Stimulated activated memory B cell treated with anti-CD40 and anti-IgM and Interleukin-4, amounts not matched to agents 10 μg/mL and 1 μg/mL and 100 μg/mL, for 72 hours (primary cell): ENCODE data around the gene MKNK2.
A peak's percentile ranks its signal among the peaks of the same experiment; 100 is the strongest.
"Not testable (repeated sequence)": the region's sequence is repeated elsewhere in the genome, so short reads cannot be mapped to it uniquely, and the experiment has no call there.

Experiments
- ATAC-seq: fragments of 150-1000 bp; cut with Tn5 transposase; 2 replicates; pipeline ENCODE4 v1.10.0; 2021
- H3K27ac Mint-ChIP-seq: one replicate; pipeline ENCODE4 v1.8.0; 2022; ENCODE audit warnings: mild to moderate bottlenecking, mixed read lengths
- H3K27me3 Mint-ChIP-seq: one replicate; pipeline ENCODE4 v1.8.0; 2022; ENCODE audit warnings: mixed read lengths
- H3K36me3 Mint-ChIP-seq: one replicate; pipeline ENCODE4 v1.8.0; 2022; ENCODE audit warnings: mixed read lengths
- H3K4me1 Mint-ChIP-seq: one replicate; pipeline ENCODE4 v1.8.0; 2022; ENCODE audit warnings: mixed read lengths
- H3K4me3 Mint-ChIP-seq: one replicate; pipeline ENCODE4 v1.8.0; 2022; ENCODE audit warnings: mild to moderate bottlenecking, moderate library complexity, mixed read lengths
- H3K9me3 Mint-ChIP-seq: one replicate; pipeline ENCODE4 v1.8.0; 2022; ENCODE audit warnings: mixed read lengths

MKNK2 gene

DNA sequence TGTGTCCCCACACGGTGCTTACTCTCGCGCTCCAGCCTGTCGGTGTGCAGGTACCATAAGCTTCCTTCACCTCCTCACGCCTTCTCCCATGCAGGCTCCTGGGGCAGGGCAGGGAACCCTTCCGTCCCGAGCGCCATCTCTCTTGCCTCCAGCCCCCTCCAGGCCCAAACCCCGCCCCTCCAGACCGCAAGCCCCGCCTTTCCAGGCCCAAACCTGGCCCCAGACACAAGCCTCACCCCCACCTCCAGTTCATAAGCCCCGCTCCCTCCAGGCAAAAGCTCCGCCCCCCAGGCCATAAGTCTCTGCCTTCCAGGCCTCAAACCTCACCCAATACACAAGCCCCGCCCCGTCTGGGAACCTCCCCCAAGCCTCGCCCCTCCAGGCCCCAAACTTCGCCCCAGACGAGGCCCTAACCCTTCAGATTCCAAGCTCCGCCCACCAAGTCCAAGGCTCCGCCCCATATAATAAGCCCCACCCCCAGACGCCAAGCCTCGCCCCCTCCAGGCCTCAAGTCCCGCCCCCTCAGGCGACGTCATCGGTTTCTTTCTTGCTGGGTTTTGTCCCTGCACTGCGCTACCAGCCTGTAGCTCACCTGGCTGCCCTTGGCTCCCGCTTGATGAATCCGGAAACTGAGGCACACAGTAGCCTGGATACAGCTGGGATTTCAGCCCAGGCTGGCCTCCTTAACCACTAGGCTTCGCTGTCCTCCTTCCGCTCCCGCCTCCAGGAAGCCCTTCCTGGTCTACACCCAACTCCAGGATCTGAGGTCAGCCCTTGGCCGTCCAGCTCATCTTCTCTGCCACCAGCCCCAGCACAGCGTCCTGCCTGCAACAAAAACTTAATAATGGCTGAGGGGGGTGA, 16.1 kb downstream of the MKNK2 start:
- ATAC-seq, result peak; percentile 40
- H3K36me3 Mint-ChIP-seq, result peaks cover 20% of the 10 kb centered on the region
- peak overlapping the region; percentile 40 for H3K4me3 Mint-ChIP-seq
- peak overlapping the region; percentile 18 for H3K27ac Mint-ChIP-seq
- H3K27me3 Mint-ChIP-seq, result no peaks in the 10 kb centered on the region
- peaks cover 6% of the 10 kb centered on the region for H3K9me3 Mint-ChIP-seq
- peaks cover 51% of the 10 kb centered on the region for H3K4me1 Mint-ChIP-seq

DNA sequence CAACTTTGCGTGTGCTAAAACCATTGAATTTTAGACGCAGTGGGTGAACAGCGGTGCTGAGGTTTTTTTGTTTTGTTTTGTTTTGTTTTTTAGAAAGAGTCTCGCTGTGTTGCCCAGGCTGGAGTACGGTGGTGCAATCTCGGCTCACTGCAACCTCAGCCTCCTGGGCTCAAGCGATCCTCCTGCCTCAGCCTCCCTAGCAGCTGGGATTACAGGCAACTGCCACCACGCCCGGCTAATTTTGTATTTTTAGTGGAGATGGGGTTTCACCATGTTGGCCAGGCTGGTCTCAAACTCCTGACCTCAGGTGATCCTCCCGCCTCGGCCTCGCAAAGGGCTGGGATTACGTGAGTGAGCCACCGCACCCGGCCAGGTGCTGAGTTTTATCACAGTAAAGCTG, 16.8 kb downstream of the MKNK2 start:
- Mint-ChIP-seq H3K4me1 (peaks cover 47% of the 10 kb centered on the region), H3K36me3 (peaks cover 15% of the 10 kb centered on the region)
- H3K4me3 Mint-ChIP-seq, ATAC-seq, H3K9me3 Mint-ChIP-seq, H3K27me3 Mint-ChIP-seq, H3K27ac Mint-ChIP-seq: not testable (repeated sequence)

DNA sequence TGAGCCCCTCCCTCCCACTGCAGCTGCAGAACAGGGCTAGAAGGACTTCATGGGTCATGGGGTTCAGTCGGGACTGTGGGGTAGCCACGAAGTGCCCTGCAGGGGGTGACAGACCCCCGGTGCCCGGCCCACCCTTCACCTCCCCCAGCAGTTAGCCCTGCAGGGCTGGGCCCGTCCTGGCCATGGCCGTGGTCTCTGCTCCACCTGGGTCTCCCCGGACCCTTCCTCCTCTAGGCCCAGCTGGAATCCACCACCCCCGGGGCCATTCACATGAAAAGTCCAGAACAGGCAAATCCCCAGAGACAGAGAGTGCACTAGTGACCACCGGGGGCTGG, 17.3 kb downstream of the MKNK2 start:
- Mint-ChIP-seq H3K27ac (no peak overlapping the region), H3K4me1 (peaks cover 43% of the 10 kb centered on the region), H3K27me3 (no peaks in the 10 kb centered on the region), H3K4me3 (no peak overlapping the region), H3K36me3 (peaks cover 11% of the 10 kb centered on the region), H3K9me3 (peaks cover 6% of the 10 kb centered on the region)
- ATAC-seq, result no peak

DNA sequence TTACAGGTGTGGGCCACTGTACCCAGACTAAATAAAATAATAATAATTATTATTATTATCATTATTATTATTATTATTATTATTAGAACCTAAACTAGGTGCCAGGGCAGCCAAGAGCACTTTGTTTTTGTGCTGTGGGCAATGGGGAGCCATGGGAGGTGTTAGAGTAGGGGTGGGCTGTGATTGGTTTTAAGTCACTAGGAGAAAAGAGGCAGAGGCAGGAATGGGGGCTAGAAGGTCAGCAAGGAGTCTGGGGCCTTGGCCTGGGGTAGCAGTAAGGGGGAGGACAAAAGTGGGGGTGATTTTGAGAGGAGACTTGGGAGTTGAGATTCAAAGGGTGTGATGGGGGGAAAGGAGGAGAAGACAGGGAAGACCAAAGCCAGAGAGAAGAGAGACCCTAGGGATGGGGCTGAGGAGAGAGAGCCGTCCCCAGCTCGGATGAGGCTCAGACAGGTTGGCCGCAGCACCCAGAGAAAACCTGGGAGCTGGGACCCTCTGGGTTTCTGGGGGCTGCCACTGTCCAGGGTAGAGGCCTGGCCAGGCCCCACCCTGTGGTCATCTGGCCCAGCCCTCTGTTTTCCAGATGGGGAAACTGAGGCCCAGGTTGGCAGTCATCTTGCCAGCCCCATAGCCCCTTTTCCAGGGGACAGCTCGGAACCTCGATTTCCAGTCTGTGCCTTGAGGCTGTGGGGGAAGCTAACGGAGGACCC, 17.8 kb downstream of the MKNK2 start:
- Mint-ChIP-seq H3K9me3 (peaks cover 6% of the 10 kb centered on the region), H3K27me3 (no peaks in the 10 kb centered on the region)

DNA sequence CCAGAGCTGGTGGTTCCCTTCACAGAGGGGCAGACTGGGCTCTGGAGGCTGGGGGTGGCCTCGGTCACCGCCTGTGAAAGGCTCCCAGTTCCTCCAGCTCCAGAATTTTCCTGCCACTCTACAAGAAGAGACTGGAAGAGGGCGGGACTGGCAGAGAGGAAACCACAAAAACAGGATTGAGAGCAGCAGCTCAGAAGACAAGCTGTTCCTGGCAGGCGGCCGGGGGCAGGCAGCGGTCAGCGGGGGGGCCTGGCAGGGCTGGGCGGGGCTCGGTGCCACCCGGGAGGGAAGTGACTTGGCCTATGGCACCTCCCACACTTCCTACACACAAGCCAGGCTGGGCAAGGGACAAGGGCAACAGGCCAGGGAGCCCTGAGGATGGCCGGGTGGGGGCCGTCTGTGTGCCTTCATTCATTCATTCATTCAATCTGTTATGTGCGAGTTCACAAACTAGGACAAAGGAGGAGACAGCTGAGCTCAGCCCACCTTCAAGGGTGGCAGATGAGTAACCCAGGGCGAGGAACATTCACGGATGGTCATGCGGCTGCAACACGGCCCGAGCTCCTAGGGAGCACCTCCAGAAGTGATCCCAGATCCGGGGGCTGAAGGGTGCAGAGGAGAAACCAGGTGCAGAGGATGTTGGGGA, 18.6 kb downstream of the MKNK2 start:
- peak overlapping the region; percentile 71 for H3K4me3 Mint-ChIP-seq
- peaks cover 33% of the 10 kb centered on the region for H3K4me1 Mint-ChIP-seq
- H3K27ac Mint-ChIP-seq, result peak overlapping the region; percentile 86
- peaks cover 6% of the 10 kb centered on the region for H3K9me3 Mint-ChIP-seq
- no peaks in the 10 kb centered on the region for H3K27me3 Mint-ChIP-seq
- ATAC-seq, result peak; percentile 76
- no peaks in the 10 kb centered on the region for H3K36me3 Mint-ChIP-seq

More for the DNA sequence above, 17.8 kb downstream of the MKNK2 start:
- Mint-ChIP-seq H3K4me3 (no peak overlapping the region), H3K27ac (peak overlapping the region; percentile 86), H3K36me3 (peaks cover 7% of the 10 kb centered on the region), H3K4me1 (peaks cover 40% of the 10 kb centered on the region)
- ATAC-seq, result no peak

DNA sequence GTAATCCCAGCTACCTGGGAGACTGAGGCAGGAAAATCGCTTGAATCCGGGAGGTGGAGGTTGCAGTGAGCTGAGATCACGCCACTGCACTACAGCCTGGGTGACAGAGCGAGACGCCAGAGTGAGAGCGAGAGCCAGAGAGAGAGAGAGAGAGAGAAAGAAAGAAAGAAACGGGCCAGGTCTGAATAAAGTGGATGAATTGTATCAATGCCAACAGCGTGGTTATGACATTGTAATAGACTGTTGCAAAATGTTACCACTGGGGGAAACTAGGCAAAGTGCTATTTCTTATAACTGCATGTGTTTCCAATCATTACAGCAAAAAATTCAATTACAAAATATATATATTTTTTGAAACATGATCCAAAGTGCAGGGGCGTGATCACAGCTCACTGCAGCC, 23.7 kb downstream of the MKNK2 start:
- Mint-ChIP-seq H3K4me3 (no peak overlapping the region), H3K27me3 (no peaks in the 10 kb centered on the region), H3K4me1 (peaks cover 7% of the 10 kb centered on the region), H3K27ac (no peak overlapping the region), H3K36me3 (no peaks in the 10 kb centered on the region), H3K9me3 (no peaks in the 10 kb centered on the region)
- no peak for ATAC-seq

DNA sequence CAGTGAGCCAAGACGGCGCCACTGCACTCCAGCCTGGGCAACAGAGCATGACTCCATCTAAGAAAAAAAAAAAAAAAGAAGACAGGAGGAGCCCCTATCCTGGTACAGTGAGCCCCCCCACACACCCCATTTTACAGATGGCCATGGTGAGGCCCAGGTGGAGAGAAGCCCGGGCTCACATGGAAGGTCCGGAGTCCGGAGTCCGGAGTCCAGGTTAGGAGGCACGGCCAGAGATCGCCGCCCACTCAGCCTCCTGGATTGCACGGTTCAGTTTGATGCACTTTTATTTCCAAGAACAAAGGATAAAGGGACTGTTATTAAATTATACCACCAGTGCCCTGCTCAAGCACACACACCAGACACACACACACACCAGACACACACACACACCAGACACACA, 24.3 kb downstream of the MKNK2 start:
- Mint-ChIP-seq H3K9me3 (no peaks in the 10 kb centered on the region), H3K4me1 (peaks cover 1% of the 10 kb centered on the region), H3K27me3 (no peaks in the 10 kb centered on the region), H3K4me3 (no peak overlapping the region), H3K27ac (no peak overlapping the region), H3K36me3 (no peaks in the 10 kb centered on the region)
- no peak for ATAC-seq

DNA sequence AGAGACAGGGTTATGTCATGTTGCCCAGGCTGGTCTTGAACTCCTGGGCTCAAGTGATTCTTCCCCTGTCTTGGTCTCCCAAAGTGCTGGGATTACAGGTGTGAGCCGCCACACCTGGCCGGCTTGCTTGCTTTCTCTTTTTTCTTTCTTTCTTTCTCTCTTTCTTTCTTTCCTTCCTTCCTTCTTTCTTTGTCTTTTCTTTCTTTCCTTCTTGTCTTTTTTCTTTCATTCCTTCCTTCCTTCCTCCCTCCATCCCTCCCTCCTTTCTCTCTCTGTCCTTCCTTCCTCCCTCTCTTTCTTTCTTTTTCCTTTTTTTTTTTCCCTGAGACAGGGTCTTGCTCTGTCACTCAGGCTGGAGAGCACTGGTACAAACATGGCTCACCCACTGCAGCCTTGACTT, 28.8 kb downstream of the MKNK2 start:
- Mint-ChIP-seq H3K4me1 (peaks cover 7% of the 10 kb centered on the region), H3K9me3 (no peaks in the 10 kb centered on the region), H3K27me3 (no peaks in the 10 kb centered on the region), H3K36me3 (no peaks in the 10 kb centered on the region), H3K27ac (no peak overlapping the region), H3K4me3 (no peak overlapping the region)
- ATAC-seq, result no peak

DNA sequence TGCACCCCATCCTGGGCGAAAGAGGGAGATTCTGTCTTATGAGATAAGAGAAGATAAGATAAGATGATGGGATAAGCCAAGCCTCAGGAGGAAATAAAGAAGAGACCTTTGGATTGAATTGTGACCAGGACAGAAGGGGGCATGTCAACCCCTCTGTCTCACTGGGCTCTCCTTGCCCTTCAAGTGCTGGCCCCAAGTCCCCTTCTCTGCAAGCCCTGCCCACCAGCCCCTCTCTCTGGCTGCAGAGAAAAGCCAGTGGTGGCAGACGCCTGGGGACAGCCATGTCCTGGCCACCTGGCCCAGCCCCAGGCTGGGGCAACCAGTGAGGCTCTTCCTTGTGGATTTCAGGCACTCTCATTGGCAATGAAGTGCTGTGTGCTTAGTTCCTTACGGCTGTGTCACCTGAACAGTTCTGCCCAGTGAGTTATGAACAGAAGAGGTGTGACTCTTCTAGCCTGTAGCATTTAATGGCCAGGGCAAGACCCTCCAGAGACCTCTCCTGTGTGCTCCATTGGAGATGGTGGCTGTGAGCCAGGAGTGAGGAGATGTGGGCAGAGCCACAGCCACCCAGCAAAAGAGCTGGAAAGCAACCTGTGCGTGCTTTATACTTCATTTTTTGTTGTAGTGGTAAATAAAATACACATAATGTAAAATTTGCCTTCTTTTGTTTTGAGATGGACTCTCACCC, 29.4 kb downstream of the MKNK2 start:
- Mint-ChIP-seq H3K9me3 (no peaks in the 10 kb centered on the region), H3K27me3 (no peaks in the 10 kb centered on the region)

DNA sequence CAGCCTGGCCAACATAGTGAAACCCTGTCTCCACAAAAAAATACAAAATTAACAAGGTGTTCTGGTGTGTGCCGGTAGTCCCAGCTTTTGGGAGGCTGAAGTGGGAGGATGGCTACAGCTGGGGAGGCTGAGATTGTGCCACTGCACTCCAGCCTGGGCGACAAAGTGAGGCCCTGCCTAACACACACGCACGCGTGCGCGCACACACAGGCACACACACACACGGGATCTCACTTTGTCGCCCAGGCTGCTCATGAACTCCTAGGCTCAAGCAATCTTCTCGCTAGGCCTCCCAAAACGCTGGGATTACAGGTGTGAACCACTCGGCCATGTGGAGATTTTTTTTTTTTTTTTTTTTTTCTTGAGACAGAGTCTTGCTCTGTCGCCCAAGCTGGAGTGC, 32.3 kb downstream of the MKNK2 start:
- Mint-ChIP-seq H3K27ac (no peak overlapping the region), H3K4me3 (no peak overlapping the region), H3K27me3 (no peaks in the 10 kb centered on the region), H3K9me3 (no peaks in the 10 kb centered on the region), H3K4me1 (peaks cover 23% of the 10 kb centered on the region), H3K36me3 (peaks cover 3% of the 10 kb centered on the region)
- no peak for ATAC-seq

More for the DNA sequence above, 29.4 kb downstream of the MKNK2 start:
- H3K27ac Mint-ChIP-seq, result no peak overlapping the region
- no peak for ATAC-seq
- H3K4me1 Mint-ChIP-seq, result peaks cover 9% of the 10 kb centered on the region
- H3K4me3 Mint-ChIP-seq, result no peak overlapping the region
- no peaks in the 10 kb centered on the region for H3K36me3 Mint-ChIP-seq

DNA sequence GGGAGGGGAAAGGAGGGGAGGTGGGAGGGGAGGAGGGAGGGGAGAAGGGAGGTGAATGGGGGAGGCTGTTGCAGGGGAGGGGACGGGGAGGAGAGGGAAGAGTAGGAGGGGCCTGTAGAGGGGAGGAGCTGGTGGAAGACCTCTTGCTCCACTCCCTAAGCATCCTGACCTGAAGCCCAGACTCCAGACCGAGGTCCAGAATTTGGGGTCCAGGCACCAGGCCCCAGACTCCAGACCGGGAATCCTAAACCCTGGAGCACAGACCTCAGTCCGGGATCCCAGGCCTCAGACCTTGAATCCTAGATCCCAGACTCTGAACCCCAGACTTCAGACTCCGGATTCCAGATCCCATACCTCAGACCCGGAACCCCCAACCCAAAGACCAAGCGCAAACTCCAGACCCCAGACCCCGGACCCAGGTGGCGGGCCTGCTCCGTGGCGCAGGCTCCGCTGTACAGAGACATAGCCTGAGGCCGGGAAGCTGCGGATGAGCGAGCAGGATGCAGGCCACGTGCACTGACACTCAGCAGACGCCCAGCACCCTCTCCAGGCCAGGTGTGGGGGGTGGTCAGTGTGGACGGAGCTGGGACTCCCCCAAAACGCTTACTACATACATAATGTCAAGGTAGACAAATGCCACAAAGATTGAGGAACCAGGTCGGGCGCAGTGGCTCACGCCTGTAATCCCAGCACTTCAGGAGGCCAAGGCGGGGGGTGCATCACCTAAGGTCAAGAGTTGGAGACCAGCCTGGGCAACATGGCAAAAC, 34.8 kb downstream of the MKNK2 start:
- H3K27ac Mint-ChIP-seq, result peak overlapping the region; percentile 70
- peaks cover 19% of the 10 kb centered on the region for H3K36me3 Mint-ChIP-seq

DNA sequence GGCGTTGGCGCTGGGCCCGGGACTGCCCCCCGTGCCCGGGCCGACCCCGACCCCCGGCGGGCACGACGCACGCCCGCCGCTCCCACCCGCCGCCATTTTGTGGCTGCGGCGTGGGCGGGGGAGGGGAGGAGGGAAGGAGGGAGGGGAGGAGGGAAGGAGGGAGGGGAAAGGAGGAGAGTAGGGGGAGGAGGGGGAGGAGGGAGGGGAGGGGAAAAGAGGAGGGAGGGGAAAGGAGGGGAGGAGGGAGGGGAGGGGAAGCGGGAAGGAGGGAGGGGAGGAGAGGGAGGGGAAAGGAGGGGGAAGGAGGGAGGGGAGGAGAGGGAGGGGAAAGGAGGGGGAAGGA, 35.5 kb downstream of the MKNK2 start, which contains the start of gene BTBD2:
BTBD2 (minus strand) TSS at position 107 of the 343 bp plus-strand sequence; CDS start at position 96, 11 bp downstream.
- peak; percentile 57 for ATAC-seq
- H3K27ac Mint-ChIP-seq, result peak within 1 kb of the TSS; percentile 76
- peaks cover 25% of the 10 kb centered on the region for H3K36me3 Mint-ChIP-seq
- peak within 1 kb of the TSS; percentile 84 for H3K4me3 Mint-ChIP-seq
- peaks cover 50% of the 10 kb centered on the region for H3K4me1 Mint-ChIP-seq
- H3K9me3 Mint-ChIP-seq, result no peaks in the 10 kb centered on the region
- no peaks in the 10 kb centered on the region for H3K27me3 Mint-ChIP-seq

More for the DNA sequence above, 34.8 kb downstream of the MKNK2 start:
- Mint-ChIP-seq H3K4me3 (peak overlapping the region; percentile 76), H3K9me3 (no peaks in the 10 kb centered on the region), H3K27me3 (no peaks in the 10 kb centered on the region), H3K4me1 (peaks cover 44% of the 10 kb centered on the region)
- ATAC-seq, result peak; percentile 64

DNA sequence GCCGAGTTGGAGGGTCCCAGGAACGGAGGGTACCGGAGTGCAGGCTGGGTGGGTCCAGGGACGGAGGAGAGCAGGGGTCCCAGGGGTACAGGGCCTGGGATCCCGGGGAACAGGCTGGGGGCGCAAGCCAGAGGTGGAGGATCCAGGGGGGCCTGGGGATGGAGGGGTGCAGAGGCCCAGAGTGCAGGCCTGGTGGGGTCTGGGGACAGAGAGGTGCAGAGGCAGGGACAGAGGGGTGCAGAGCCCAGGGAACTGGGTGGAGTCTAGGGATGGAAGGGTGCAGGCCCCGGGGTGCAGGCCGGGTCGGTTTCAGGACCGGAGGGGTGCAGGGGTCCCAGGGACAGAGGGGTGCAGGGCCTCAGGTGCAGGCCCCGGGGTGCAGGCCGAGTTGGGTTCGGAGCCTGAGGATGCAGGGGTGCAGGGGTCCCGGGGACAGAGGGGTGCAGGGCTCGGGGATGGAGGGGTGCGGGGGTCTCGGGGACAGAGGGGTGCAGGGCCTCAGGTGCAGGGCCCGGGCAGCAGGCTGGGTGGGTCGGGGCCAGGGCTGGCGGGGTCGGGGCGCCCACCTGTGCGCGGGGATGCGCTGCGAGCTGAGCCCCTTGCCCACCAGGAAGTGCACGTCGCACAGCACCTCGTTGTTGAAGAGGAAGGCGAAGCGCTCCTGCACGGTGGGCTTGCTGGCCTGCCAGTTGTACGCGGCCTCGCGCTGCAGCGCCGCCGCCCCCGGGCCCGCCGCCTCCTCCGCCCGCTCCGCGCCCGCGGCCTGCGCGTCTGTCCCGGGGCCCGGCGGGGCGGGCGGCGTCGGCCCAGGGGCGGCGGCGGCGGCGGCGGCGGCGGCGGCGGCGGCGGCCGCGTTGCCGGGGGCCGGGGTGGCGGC, 36.1 kb downstream of the MKNK2 start:
- Mint-ChIP-seq H3K27me3 (no peaks in the 10 kb centered on the region), H3K4me3 (peak overlapping the region; percentile 84), H3K27ac (peak overlapping the region; percentile 76), H3K4me1 (peaks cover 53% of the 10 kb centered on the region), H3K36me3 (peaks cover 30% of the 10 kb centered on the region), H3K9me3 (no peaks in the 10 kb centered on the region)
- peak; percentile 59 for ATAC-seq

DNA sequence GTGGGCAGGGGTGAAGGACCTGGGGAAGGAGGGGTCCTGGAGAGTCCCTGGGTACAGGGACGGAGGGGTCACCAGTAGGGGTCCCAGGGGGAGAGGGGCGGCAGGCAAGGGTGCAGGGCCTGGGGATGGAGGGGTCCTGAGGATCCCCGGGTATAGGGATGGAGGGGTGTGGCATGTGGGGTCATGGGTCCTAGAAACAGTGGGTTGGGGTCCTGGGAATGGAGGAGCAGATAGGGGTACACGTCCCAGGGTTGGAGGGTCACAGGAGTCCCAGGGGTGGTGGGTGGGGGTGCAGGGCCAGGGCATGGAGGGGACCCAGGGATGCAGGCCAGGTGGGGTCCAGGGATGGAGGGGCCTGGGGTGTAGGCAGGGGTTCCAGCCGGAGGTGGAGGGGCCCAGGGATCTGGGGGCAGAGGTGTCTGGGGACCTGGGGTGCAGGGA, 36.9 kb downstream of the MKNK2 start:
- Mint-ChIP-seq H3K4me3 (peak overlapping the region; percentile 84), H3K9me3 (no peaks in the 10 kb centered on the region), H3K27me3 (no peaks in the 10 kb centered on the region), H3K27ac (peak overlapping the region; percentile 76), H3K4me1 (peaks cover 48% of the 10 kb centered on the region), H3K36me3 (peaks cover 30% of the 10 kb centered on the region)
- ATAC-seq, result peak; percentile 44
